Measurements from ENCODE around the gene STEAP4.

The STEAP4 gene

DNA sequence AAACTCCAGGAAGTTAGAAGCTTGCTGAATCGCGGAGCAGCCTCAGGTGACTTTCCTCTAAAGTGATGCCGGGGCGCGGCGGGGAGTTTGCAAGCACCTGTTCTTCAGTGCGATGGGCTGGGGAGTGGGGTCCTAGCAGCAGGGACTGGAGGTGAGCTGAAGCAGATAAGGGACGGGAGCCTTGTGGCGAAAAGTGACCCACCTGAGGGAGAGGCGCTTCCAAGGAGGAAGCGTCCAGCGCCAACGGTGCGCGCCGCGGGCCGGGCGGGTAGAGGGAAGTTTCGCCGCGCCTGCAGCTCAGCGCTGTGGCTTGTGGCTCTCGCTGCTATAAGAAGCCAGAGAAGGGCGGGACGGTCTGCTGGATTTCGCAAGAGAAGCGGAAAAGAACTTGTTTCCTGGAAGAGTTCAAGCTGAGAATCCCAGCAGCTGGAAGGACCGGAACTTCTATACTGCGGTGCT lies at the start of gene STEAP4:
Gene STEAP4 (minus strand): TSS at position 305 of the 459 bp plus-strand sequence. CDS start 22,625 bp downstream, outside the sequence.
- no peak for DNase-seq (ENCODE audit: low read depth)

DNA sequence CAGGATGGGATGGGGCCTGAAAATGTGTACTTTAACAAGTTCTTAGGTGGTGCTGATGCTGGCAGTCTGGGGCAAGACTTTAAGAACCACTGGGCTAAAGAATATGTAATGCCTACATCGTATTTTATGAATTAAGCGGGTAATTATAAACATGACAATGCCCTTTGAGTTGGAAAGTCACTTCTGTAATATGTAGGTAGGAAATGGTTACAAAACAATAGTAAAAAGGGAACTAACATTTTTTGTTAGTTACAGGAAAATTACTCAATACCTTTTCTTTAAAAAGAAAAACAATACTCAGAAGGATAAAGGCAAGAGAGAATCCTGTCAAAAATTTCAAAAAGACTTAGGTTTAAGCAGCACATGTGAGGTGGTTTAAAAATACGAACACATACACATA lies 48.3 kb upstream of the STEAP4 start:
- DNase-seq (ENCODE audit: low read depth) = no peak

DNA sequence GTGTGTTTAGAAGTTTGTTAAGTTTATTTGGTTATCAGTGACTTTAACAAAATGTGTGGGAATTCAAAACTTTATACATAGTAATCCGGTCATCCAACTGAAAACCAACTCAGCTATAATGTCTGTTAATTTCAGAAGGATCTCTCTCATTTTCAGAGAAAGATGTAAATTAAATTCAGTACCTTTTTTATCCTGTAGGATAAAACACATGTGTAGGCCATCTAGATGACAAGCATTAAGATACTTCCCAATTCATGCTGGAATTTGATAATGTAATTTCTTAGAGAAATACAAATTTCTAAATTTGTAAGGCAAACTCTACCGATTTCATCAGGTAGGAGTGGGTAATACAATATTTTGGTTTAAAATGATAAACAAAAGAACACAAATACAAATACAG lies 43.4 kb upstream of the STEAP4 start:
- DNase-seq (ENCODE audit: low read depth) = no peak

DNA sequence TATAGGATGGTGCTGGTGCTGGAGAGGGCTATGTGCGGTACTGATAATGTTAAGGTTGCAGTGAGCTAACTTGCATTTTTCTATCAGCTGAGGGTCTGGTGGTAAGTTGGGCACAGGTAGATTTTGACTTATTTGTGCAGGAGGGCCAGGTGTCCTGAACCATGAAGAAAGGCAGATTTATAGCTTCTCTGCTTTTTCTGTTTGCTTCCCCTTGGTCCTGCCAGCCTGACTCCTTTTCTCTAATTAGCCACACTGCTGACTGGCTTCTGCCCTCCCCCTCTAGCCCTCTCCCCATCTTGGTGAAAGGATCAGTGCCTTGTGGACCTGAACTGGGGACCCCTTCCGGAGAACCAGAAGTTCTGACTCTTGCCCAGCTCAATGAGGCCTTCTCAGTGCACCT lies 40.8 kb upstream of the STEAP4 start:
- no peak for DNase-seq (ENCODE audit: low read depth)

DNA sequence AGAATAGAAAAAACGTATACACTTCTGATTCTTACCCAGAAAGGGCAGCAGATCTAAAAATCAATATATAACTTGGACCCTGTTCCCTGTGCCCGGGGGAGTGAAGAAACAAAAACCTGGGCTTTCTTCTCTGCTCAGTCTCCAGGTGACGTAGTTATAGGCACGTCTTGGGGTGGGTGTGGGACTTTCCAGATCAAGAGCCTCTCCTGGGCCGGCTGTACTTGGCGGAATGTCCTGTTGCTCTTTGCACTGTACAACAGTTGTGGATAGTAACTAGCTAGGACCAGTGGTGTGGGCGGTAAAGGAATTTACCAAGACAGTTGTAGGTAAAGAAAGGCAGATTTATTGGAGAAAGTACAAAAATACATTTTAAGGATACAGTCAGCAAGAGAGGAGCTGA lies 40.4 kb upstream of the STEAP4 start:
- DNase-seq (ENCODE audit: low read depth) = no peak

DNA sequence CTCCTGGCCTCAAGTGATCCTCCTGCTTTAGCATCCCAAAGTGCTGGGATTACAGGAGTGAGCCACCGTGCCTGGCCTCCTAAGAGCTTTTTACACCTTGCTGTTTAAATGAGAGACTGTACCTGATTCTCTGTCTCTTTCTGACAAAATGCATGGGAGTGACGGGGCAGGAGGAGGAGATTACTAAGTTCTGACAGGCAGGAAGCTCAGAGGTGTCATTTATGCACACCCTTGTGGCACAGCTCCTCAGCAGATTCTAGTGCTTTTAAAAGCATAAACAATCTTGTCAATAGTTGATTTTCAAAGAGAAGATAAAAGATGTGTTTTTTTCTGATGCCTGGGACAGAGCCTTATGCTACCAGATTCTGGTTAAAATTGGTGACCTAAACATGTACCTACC lies 39.7 kb upstream of the STEAP4 start:
- no peak for DNase-seq (ENCODE audit: low read depth)

DNA sequence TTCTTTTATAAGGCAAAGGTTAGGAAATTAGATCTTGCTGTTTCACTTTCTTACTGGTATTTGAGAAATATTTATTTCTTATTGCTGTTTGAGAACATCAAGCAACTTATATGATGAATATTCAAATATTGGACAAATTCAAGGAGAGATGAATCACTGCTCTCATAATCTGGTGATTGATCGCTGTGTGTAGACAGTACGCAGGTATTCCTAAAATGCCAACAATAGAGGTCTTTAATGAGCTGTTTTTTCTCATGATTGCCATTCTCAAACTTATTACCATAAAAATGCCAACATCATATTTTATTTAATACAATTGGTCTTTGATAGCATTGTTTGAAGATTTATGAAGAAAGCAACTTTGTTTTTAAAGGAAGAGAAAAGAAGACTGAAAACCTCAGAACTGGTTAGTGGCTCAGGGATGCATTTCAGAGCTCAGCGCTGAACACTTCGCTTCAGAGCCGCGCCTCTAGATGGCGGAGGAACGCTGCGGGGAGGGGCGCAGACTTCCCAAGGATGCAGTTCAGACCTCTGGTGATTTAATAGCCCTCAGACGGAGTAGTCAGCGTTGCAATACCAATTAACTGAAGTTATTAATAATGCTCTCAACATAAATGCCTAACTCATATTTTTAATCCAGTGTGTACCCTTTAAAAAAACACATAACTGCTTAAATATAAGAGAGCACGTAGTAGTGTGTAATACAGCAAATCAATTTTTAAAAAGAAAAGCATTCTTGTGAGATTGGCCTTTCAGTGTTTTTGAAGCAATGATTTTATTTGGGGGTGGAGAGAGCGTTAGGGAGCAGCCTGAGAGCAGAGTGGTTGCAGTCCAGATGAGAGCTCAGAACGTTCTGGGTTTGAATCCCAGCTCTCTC lies 38.5 kb upstream of the STEAP4 start:
- DNase-seq (ENCODE audit: low read depth) = no peak

DNA sequence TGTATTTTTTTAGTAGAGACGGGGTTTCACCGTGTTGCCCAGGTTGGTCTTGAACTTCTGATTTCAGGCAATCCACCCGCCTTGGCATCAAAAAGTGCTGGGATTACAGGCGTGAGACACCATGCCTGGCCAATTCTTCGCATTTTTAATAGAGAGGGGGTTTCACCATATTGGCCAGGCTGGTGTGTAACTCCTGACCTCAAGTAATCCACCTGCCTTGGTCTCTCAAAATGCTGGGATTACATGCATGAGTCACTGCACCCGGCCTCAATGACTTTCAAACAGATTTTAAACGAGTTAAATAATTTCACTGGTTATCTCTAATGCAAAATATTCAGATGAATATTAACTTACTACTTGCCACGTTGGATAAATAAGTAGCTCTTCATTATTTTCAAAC lies 37.6 kb upstream of the STEAP4 start:
- no peak for DNase-seq (ENCODE audit: low read depth)

DNA sequence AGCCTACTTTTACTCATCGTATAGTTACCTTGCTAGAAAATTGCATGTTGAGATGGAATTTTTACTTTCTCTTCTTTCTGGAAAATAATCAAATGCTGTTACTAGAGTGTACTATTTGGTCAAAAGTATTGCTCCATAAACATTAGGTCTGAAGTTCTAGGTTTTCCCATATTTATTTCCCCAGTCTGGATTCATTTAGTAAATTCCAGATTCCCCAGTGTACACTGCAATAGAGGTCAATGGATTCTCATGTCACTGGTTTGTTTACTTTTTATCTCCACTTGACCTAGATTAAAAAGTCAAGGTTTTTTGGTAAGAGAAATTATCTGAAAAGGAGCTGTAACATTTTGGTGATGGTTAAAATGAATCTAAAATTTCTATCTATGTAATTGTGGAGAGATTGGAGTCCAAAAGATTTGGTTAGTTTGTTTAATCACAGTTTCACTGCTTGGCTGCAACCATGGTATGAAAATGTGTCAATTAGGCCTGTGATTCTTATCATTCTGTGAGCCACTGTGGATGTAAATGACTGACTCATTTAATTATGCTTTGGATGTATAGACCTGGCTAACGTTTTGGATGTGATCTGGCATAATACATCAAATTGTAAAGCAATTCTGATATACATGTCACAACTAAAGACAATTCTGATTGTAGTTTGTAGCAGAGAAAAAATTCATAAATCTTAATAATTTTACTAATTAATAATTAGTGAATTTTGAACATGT lies 32.7 kb upstream of the STEAP4 start:
- no peak for DNase-seq (ENCODE audit: low read depth)

DNA sequence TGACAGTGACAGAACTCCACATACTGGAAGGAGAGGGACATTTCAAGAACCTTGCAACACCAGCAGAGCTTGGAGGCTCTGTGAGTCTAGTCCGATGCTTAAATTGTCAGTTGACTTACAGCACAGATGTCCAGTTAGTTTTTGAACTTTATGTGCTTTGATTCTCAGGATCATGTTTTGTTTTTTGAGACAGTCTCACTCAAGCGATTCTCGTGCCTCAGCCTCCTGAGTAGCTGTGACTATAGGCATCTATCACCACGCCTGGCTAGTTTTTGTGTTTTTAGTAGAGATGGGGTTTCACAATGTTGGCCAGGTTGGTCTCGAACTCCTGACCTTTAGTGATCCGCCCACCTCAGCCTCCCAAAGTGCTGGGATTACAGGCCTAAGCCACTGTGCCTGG lies 31.8 kb upstream of the STEAP4 start:
- no peak for DNase-seq (ENCODE audit: low read depth)

DNA sequence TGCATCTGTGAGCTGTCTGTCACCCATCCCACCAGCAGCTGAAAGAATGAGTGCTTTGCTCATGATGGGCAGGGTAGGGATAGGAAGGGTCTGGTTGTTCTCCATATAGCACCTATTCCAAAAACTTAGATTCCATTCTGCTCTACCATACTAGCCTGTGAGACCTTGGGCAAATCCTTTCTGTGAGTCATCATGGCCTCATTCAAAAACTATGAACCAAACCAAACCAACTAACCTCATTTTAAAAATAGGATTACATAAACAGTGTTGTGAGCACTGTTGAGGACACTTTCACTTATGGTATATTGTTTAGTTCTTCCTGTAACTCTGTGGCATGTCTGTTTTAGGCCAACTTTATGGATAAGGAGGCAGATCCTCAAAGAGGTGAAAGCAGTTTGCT lies 30.9 kb upstream of the STEAP4 start:
- no peak for DNase-seq (ENCODE audit: low read depth)

DNA sequence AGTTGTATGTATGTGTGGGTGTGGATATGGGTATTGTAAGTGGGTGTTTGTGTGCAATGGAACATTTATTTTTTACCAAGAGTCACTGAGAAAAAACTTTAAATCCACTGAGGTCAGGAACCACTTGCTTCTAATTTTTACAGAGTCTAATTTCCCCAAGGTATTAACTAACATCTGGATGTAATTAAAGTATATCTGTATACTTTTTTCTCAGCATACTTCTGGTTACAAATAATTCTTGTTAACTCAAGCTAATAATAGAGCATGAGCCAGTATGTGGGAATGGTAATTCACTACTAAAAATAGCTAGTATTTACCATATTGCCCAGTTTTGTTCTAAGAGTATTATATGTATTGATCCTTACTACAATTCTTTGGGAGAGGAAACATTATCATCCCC lies 24.6 kb upstream of the STEAP4 start:
- no peak for DNase-seq (ENCODE audit: low read depth)

DNA sequence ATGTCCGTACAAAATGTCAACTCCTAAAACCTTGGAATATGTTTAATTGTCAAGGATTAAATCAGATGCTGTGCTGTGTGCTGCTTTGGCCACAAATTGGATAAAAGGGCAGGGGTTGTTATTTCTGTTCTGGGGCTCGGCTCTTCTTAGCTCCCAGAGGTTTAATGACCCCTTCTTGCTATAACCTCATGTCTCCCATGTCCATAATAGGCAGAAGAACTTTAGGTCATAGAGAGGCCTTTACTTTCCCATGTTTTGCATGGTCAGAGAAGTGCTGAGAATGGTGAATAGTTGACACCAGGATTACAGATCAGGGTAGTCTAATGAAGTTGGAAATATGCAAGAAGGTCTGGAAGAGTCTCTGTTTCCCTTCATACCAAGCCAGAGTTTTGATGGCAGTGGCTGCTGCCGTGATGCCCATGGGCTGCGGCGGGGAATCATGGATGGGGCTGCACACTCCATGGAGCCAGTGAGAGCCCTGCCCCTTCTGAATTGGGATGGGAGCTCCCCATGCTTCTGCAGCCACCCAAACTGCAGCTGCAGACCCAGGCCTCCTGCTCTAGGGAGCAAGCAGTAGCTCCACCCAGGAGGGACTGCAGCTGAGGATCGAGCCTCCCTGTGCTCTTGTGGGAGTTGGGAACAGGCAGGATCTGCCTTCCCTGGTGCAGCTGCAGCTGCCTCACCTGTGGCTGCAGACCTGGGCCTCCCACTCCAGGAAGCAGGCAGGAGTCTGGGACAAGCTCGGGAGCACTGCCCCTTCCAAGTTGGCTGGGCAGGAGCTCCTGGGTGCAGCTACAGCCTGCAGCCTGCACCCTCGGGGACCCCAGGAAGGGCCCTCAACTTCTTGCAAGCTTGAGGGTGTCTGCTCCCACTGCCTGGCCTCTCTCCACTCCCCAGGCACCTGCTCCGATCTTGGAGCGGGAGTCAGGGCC lies 23.1 kb upstream of the STEAP4 start:
- no peak for DNase-seq (ENCODE audit: low read depth)

DNA sequence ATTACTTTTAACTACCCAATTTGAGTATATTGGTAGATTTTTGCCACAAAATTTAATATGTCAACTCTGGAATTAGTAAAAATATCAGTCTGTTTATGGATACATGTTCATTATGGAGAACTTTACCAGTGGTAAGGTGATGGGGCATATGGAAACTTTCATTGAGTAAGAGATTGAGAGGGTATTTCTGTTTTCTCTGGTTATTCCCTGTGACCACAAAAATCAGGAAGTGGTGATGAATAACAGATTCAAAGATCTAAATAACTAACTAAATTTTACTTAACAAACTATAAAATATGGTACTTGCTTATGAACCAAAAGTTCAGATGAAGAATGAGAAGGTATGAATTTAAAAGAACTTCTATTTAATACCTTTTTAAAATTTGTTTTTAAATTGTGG lies 22.1 kb upstream of the STEAP4 start:
- DNase-seq (ENCODE audit: low read depth) = no peak

DNA sequence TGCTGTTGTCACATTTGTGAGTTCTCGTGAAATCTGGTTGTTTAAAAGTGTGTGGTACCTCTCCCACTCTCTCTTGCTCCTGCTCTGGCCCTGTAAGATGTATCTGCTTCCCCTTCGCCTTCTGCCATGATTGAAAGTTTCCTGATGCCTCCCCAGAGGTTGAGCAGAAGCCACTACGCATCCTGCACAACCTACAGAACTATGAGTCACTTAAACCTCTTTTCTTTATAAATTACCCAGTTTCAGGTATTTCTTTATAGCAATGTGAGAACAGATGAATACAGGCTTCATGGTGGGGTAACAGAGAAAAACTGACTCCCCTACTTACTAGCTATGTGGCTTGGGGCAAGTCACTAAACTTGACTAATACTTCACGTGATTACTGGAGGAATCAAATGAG lies 18.0 kb upstream of the STEAP4 start:
- DNase-seq (ENCODE audit: low read depth) = no peak

DNA sequence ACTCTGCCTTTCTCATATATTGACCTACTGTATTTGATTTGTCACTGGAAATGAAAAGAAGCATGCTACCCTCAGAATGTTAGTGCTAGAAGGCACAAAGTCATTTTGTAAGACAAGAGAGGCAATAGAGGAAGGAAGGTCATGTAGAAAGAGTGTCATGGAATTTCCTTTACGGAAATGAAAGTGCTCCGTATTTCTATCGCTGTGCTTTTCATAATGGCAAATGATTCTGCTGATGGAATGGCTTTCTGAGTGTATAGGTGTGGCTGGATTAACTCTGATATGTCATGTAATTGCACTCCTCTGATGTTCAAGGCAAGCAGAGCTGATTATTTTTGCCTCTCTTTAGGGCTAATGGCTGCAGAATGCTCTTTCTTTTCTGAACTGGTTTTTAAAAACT lies 15.5 kb upstream of the STEAP4 start:
- DNase-seq (ENCODE audit: low read depth) = no peak

DNA sequence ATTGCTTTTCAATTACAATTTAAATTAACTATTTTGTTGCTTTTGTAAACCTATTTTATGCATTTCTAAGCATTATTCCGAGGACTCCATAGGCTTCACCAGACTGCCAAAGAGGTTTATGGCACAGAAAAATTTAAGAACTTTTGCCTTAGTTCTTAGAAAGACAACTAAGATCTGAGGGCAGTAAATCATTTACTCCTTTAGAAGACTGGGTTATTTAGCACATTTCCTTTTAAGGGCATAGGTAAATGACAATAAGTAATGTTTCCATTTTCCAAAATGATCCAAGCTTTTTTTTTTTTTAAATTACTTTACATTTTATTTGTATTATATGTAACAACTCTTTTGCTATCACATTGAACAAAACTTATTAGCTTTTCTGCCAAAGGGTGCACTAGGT lies 15.0 kb upstream of the STEAP4 start:
- DNase-seq (ENCODE audit: low read depth) = no peak

DNA sequence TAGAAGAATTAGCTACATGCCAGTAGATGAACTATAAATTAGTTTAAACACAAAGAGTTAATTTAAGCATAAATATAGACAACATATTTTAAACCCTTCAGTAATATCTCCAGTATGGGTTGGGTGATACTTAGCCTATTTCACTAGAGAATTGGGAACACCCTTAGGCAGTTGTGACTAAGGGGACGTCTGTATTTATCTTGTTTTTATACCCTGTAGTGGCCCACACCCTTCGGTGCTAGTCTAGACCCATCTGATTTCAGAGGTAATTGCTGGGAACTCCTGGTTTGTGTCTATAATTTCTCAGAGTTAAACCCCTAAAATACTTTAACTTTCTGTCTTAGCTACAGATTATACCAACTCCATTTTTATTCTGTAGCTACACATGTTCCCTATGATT lies 11.5 kb upstream of the STEAP4 start:
- no peak for DNase-seq (ENCODE audit: low read depth)

DNA sequence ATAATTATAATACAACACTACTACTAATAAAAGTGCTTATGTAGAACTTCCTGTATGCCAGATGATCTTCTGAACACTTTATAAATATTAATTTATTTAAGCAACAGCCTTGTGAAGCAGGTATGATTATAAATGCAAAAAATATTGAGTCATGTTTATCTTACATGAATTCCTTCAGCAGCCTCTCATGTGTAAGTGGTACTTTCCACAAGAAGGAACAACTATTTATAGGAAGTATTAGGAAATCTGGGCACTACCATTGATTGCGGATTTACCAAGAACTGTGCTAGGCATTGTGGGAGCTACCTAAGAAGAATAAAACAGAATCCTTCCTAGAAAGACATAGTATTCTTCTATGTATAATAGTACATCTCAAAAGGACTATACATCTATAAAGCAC lies 10.7 kb upstream of the STEAP4 start:
- DNase-seq (ENCODE audit: low read depth) = no peak

DNA sequence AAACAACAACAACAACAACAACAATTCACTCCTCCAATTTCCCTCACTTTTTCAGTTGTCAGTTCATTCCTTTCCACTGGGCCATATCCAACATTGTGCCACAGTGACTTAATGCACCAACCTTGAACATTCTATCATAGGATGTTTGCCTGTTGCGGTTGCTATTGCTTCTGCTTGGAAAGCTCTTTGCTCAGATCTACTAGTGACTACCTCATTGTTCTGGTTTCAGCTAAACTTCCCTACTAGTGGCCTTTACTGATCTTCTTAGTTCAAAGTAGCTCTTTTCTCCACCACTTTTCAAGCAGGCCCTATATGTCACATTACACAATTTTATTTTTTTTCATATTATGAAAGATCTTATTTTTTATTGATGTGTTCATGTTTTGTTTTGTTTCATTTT lies 9.8 kb upstream of the STEAP4 start:
- DNase-seq (ENCODE audit: low read depth) = no peak

DNA sequence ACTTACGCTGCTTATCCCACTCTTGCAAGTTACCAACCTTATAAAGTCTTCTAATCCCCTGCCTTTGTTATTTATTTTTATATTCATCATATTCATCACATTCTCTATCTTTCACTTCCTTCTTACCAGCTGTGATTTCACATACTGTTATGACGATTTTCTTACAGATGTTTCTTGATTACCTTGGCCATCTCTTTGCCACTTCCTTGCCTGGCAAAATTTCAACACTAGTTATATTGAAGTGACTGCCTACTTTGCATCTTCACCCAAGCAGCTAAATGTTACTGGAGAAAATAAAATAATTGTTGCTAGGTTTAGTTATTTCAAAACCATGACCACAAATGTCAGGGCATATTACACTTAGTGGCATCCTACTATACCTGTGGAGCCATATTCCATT lies 8.8 kb upstream of the STEAP4 start:
- no peak for DNase-seq (ENCODE audit: low read depth)

DNA sequence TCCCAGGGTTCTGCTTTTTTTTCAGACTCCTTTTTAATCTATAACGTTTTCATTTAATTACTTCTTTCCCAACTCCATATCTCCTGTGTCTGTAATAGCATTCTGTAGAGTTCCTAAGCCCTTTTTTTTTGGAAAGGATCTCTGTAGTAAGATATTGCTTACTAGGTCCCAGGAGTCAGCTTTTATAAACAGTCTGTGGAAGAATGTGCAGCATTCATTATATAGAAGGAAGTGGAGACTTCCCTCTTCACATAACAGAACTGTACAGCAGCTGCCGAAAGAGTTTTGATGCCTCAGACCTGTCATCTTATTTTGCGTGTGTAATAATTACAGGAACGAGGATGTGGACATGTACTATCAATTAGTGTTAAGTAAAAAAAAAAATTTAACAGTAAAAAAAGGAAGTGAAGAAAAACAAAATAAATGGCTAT lies 7.4 kb upstream of the STEAP4 start:
- no peak for DNase-seq (ENCODE audit: low read depth)

All from stimulated activated CD8-positive, alpha-beta memory T cell treated with anti-CD3 and anti-CD28 coated beads, Interleukin-15, amount 100 ng/mL, for 1 hour (primary cell).